WTC11 (cell line): ENCODE measurements around the gene RNF125. TPM values are rescaled to one million over a fixed set of nuclear protein-coding genes. Genes with fewer than 3 reads are reported as not detected.

Experiments used
- ATAC-seq: fragments of 200-7000 bp; cut with Tn5 transposase; 2 replicates; pipeline ENCODE4 v1.10.0; 2021; ENCODE audit warnings: mild to moderate bottlenecking, moderate library complexity
- CTCF ChIA-PET: fragments of 300-600 bp; sonication (Branson Sonifier 250); formaldehyde crosslinking; loops from one replicate; lab custom pipeline; 2021; ENCODE audit warnings: antibody characterized with exemption; lab: Charles Lee
- POLR2A ChIA-PET: fragments of 350-600 bp; sonication (Branson Sonifier 250); formaldehyde crosslinking; loops from one replicate; lab custom pipeline; 2021; ENCODE audit warnings: antibody characterized with exemption; lab: Charles Lee
- DNase-seq: peaks from one replicate; pipeline ENCODE4 v3.0.0; 2021; ENCODE audit warnings: low spot score
- H3K27ac Mint-ChIP-seq: 2 replicates; pipeline ENCODE4 v1.8.0; 2021; ENCODE audit warnings: mixed read lengths
- H3K27me3 Mint-ChIP-seq: 2 replicates; pipeline ENCODE4 v1.8.0; 2021; ENCODE audit warnings: low read depth, mild to moderate bottlenecking, moderate library complexity, mixed read lengths
- H3K36me3 Mint-ChIP-seq: 2 replicates; pipeline ENCODE4 v1.8.0; 2021; ENCODE audit warnings: mixed read lengths
- H3K4me1 Mint-ChIP-seq: 2 replicates; pipeline ENCODE4 v1.8.0; 2022; ENCODE audit warnings: mixed read lengths
- H3K4me3 Mint-ChIP-seq: 2 replicates; pipeline ENCODE4 v1.8.0; 2021; ENCODE audit warnings: mild to moderate bottlenecking, moderate library complexity, mixed read lengths
- H3K9me3 Mint-ChIP-seq: 2 replicates; pipeline ENCODE4 v1.8.0; 2021; ENCODE audit warnings: mixed read lengths
- AFF4 ChIP-seq: sonication (generic); formaldehyde crosslinking; IDR thresholded peaks from 2 replicates; pipeline ENCODE4 v1.8.1; 2023; ENCODE audit warnings: mild to moderate bottlenecking, missing genetic modification reagents, borderline replicate concordance
- AR ChIP-seq: fragments of 250-450 bp; sonication (Bioruptor Pico); IDR thresholded peaks from 2 replicates; pipeline ENCODE4 v1.9.0; 2021; ENCODE audit warnings: mild to moderate bottlenecking
- ATF1 ChIP-seq: sonication (generic); formaldehyde crosslinking; IDR thresholded peaks from 2 replicates; pipeline ENCODE4 v1.8.1; 2023; ENCODE audit warnings: mild to moderate bottlenecking, moderate library complexity, missing genetic modification reagents
- ATF6 ChIP-seq: sonication (generic); formaldehyde crosslinking; IDR thresholded peaks from 2 replicates; pipeline ENCODE4 v1.8.1; 2023; ENCODE audit warnings: mild to moderate bottlenecking, missing genetic modification reagents
- CBFB ChIP-seq: sonication (generic); formaldehyde crosslinking; IDR thresholded peaks from 2 replicates; pipeline ENCODE4 v1.8.1; 2022; ENCODE audit warnings: mild to moderate bottlenecking, low read depth, missing genetic modification reagents
- ERG ChIP-seq: fragments of 250-450 bp; sonication (Bioruptor Pico); IDR thresholded peaks from 2 replicates; pipeline ENCODE4 v1.8.0; 2021; ENCODE audit warnings: mild to moderate bottlenecking
- ETV6 ChIP-seq: sonication (generic); formaldehyde crosslinking; IDR thresholded peaks from 2 replicates; pipeline ENCODE4 v1.8.1; 2022; ENCODE audit warnings: mild to moderate bottlenecking, missing genetic modification reagents
- JAZF1 ChIP-seq: fragments of 250-450 bp; sonication (Bioruptor Pico); IDR thresholded peaks from 2 replicates; pipeline ENCODE4 v1.9.0; 2021; ENCODE audit warnings: moderate library complexity, mild to moderate bottlenecking, inconsistent platforms
- NFE2L1 ChIP-seq: sonication (generic); formaldehyde crosslinking; IDR thresholded peaks from 2 replicates; pipeline ENCODE4 v1.8.1; 2023; ENCODE audit warnings: missing genetic modification reagents
- NFYB ChIP-seq: sonication (generic); formaldehyde crosslinking; conservative IDR thresholded peaks from 2 replicates; pipeline ENCODE4 v1.8.0; 2022; ENCODE audit warnings: low read depth, missing genetic modification reagents
- NR2C2 ChIP-seq: sonication (generic); formaldehyde crosslinking; IDR thresholded peaks from 2 replicates; pipeline ENCODE4 v1.8.0; 2022; ENCODE audit warnings: mild to moderate bottlenecking, missing genetic modification reagents
- NR3C1 ChIP-seq: sonication (generic); formaldehyde crosslinking; conservative IDR thresholded peaks from 2 replicates; pipeline ENCODE4 v1.8.1; 2023; ENCODE audit warnings: low read depth, mild to moderate bottlenecking, missing genetic modification reagents
- PREB ChIP-seq: sonication (generic); formaldehyde crosslinking; IDR thresholded peaks from 2 replicates; pipeline ENCODE4 v1.8.1; 2022; ENCODE audit warnings: mild to moderate bottlenecking, missing genetic modification reagents, moderate library complexity, borderline replicate concordance
- PRRX2 ChIP-seq: fragments of 250-450 bp; sonication (Bioruptor Pico); IDR thresholded peaks from 2 replicates; pipeline ENCODE4 v1.8.0; 2021; ENCODE audit warnings: mild to moderate bottlenecking
- SMAD3 ChIP-seq: sonication (generic); formaldehyde crosslinking; IDR thresholded peaks from 2 replicates; pipeline ENCODE4 v1.8.0; 2022; ENCODE audit warnings: missing genetic modification reagents, mild to moderate bottlenecking, borderline replicate concordance
- TEAD4 ChIP-seq: sonication (generic); formaldehyde crosslinking; IDR thresholded peaks from 2 replicates; pipeline ENCODE4 v1.8.0; 2022; ENCODE audit warnings: mild to moderate bottlenecking, missing genetic modification reagents
- USF2 ChIP-seq: sonication (generic); formaldehyde crosslinking; IDR thresholded peaks from 2 replicates; pipeline ENCODE4 v1.8.1; 2023; ENCODE audit warnings: mild to moderate bottlenecking, missing genetic modification reagents, moderate library complexity
- ZBTB21 ChIP-seq: sonication (generic); formaldehyde crosslinking; IDR thresholded peaks from 2 replicates; pipeline ENCODE4 v1.8.1; 2023; ENCODE audit warnings: mild to moderate bottlenecking, missing genetic modification reagents, borderline replicate concordance
- ZMAT4 ChIP-seq: fragments of 250-450 bp; sonication (Bioruptor Pico); IDR thresholded peaks from 2 replicates; pipeline ENCODE4 v1.9.0; 2021; ENCODE audit warnings: mild to moderate bottlenecking
- ZNF219 ChIP-seq: sonication (generic); formaldehyde crosslinking; IDR thresholded peaks from 2 replicates; pipeline ENCODE4 v1.8.0; 2023; ENCODE audit warnings: missing genetic modification reagents, mild to moderate bottlenecking, borderline replicate concordance
- ZNF232 ChIP-seq: sonication (generic); formaldehyde crosslinking; IDR thresholded peaks from 2 replicates; pipeline ENCODE4 v1.8.0; 2022; ENCODE audit warnings: mild to moderate bottlenecking, missing genetic modification reagents
- total RNA-seq: library from RNA; stranded (reverse); gene quantifications from 3 replicates; pipeline ENCODE4 v1.2.3, GENCODE V29; 2021

The RNF125 gene
- total RNA-seq, 1 experiment from 2014 or later: 14.9 TPM

- H3K27me3 Mint-ChIP-seq: no peaks in the 10 kb centered on the region
- TF ChIP-seq ZMAT4 (CRISPR knock-in tag) (no peak), AR (CRISPR knock-in tag) (no peak), ZBTB21 (CRISPR knock-in tag) (no peak), PRRX2 (CRISPR knock-in tag) (no peak), JAZF1 (CRISPR knock-in tag) (no peak), ERG (CRISPR knock-in tag) (no peak), NR3C1 (no peak), AFF4 (CRISPR knock-in tag) (no peak), NR2C2 (CRISPR knock-in tag) (no peak), NFYB (CRISPR knock-in tag) (no peak), ATF1 (CRISPR knock-in tag) (no peak), ZNF232 (CRISPR knock-in tag) (no peak), ZNF219 (CRISPR knock-in tag) (no peak), CBFB (CRISPR knock-in tag) (no peak)
- TF ChIP-seq, all 79 proteins: peak for 0
- H3K9me3 Mint-ChIP-seq: peaks cover 25% of the 10 kb centered on the region
- DNase-seq (no peak), ATAC-seq (no peak)
- peak overlapping the region; percentile 9; the same call in 1 of the 2 replicates for H3K27ac Mint-ChIP-seq
- ChIA-PET POLR2A (interaction anchor here (0.7 kb wide), 1 partner anchor 47 kb away, joined by 3 read pairs; no protein-coding TSS in a partner anchor), CTCF (no interaction called here)
- peaks cover 17% of the 10 kb centered on the region; the same call in 1 of the 2 replicates for H3K36me3 Mint-ChIP-seq
- no peak overlapping the region for H3K4me3 Mint-ChIP-seq
- peaks cover 14% of the 10 kb centered on the region for H3K4me1 Mint-ChIP-seq
These were observed 37.8 kb upstream of the RNF125 start for GRCh38 chr18:31980863-31981262.

- no peak overlapping the region for H3K27ac Mint-ChIP-seq
- no peak for TF ChIP-seq SMAD3 (CRISPR knock-in tag)
- TF ChIP-seq USF2 (CRISPR knock-in tag): no peak
- TF ChIP-seq ETV6 (CRISPR knock-in tag): no peak
- no peak for TF ChIP-seq ATF6
- no peak for TF ChIP-seq PREB (CRISPR knock-in tag)
- TF ChIP-seq TEAD4 (CRISPR knock-in tag): no peak
- TF ChIP-seq NFE2L1: no peak
- no peaks in the 10 kb centered on the region for H3K27me3 Mint-ChIP-seq
- ATAC-seq (no peak), DNase-seq (no peak)
- ChIA-PET POLR2A (no interaction called here), CTCF (no interaction called here)
- peaks cover 14% of the 10 kb centered on the region; the same call in 1 of the 2 replicates for H3K36me3 Mint-ChIP-seq
- H3K4me3 Mint-ChIP-seq: no peak overlapping the region
- peaks cover 19% of the 10 kb centered on the region for H3K9me3 Mint-ChIP-seq
- H3K4me1 Mint-ChIP-seq: no peaks in the 10 kb centered on the region
These were observed 35.6 kb upstream of the RNF125 start for GRCh38 chr18:31983020-31983419.
